ENCODE measurements around the gene KCNK4. TPM values are rescaled to one million over a fixed set of nuclear protein-coding genes. Genes with fewer than 3 reads are reported as not detected.
"Not testable (repeated sequence)": the region's sequence is repeated elsewhere in the genome, so short reads cannot be mapped to it uniquely, and the experiment has no call there.

The KCNK4 gene
- total RNA-seq, 1 experiment from 2014 or later, result 0.26 TPM

DNA sequence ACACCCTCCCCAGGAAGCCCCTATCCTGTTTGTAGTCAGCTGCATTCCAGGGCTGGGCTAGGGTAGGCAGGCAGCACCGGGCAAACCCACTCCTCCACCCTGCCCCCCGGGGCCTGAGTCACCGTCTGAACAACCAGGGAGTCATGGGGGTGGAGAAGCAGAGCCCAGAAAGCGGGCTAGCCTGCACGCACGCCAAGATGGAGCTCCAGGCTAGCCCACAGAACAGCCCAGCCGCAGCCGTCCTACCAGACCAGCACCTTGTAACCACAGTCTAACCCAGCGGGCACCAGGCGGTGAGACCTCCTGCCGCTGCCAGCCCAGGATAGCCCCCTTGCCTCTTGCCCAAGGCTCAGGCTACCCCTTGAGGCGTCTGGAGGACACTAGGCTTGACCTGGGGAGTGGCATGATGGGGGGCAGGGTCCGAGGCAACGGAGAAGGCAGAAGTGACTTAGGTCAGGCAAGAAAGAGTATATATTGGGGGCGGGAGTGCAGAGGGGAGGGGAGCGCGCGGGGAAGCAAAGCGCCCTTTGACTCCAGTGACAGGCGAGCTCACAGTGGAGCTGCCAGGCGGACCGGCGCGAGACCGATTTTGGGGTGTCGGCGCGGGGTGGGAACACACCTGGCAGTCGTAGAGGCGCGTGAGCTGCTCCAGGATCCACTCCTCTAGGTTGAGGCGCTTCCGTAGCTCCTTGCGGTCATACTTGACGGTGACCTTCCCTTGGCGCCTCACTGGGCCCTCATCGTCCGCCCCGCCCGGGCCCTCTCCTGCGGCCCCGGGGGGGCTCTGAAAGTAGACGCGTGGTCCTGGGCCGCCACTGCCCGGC, 45.1 kb upstream of the KCNK4 start:
- peak overlapping the region; percentile 92 for H3K27ac ChIP-seq (ENCODE audit: low read depth, low read length, poor library complexity, severe bottlenecking)

GRCh38 chr11:64246621-64246870, 44.6 kb upstream of the KCNK4 start:
- H3K27me3 ChIP-seq (replicated peaks; ENCODE audit: insufficient read depth, low read depth, low read length, poor library complexity); DNase-seq (ENCODE audit: low spot score); POLR2A ChIA-PET (ENCODE audit: low non-redundant PET); H3K9me3 ChIP-seq (ENCODE audit: low read depth, low read length, poor library complexity, severe bottlenecking); BruUV-seq (replicated peaks): not testable (repeated sequence)
- peaks cover 32% of the 10 kb centered on the region for H3K4me1 ChIP-seq (ENCODE audit: insufficient read depth, low read length, poor library complexity, severe bottlenecking)
- intact Hi-C loops (cut with micrococcal nuclease; ENCODE audit: unreplicated experiment), result loop anchor here (5.0 kb wide), 1 partner anchor 39 kb away; the partner anchor contains the start of gene FERMT3
- H3K36me3 ChIP-seq (ENCODE audit: insufficient read depth, low read length, poor library complexity, severe bottlenecking), result peaks cover 12% of the 10 kb centered on the region
- CTCF ChIA-PET, result interaction anchor here (0.6 kb wide), 1 partner anchor 42 kb away, joined by 3 read pairs; no protein-coding TSS in a partner anchor
- peak overlapping the region; percentile 92 for H3K27ac ChIP-seq (ENCODE audit: low read depth, low read length, poor library complexity, severe bottlenecking)
- H3K4me3 ChIP-seq (ENCODE audit: low read depth, low read length, poor library complexity, severe bottlenecking), result peak overlapping the region; percentile 99

More for the DNA sequence above, 45.1 kb upstream of the KCNK4 start:
- intact Hi-C loops (cut with micrococcal nuclease; ENCODE audit: unreplicated experiment), result loop anchor here (5.0 kb wide), 1 partner anchor 39 kb away; the partner anchor contains the start of gene FERMT3
- POLR2A ChIA-PET (ENCODE audit: low non-redundant PET), result interaction anchor here (0.5 to 0.7 kb wide), 2 partner anchors 60 to 96 kb away, joined by 3 to 4 read pairs; partner anchors contain the start of gene STIP1
- H3K4me3 ChIP-seq (ENCODE audit: low read depth, low read length, poor library complexity, severe bottlenecking), result peak overlapping the region; percentile 99
- peaks cover 12% of the 10 kb centered on the region for H3K36me3 ChIP-seq (ENCODE audit: insufficient read depth, low read length, poor library complexity, severe bottlenecking)
- peak; percentile 84 for DNase-seq (ENCODE audit: low spot score)
- H3K4me1 ChIP-seq (ENCODE audit: insufficient read depth, low read length, poor library complexity, severe bottlenecking), result peaks cover 32% of the 10 kb centered on the region
- no peaks in the 10 kb centered on the region for H3K27me3 ChIP-seq (replicated peaks; ENCODE audit: insufficient read depth, low read depth, low read length, poor library complexity)
- no TSS peak for BruUV-seq (replicated peaks)
- CTCF ChIA-PET, result interaction anchor here (0.5 to 1.6 kb wide), 2 partner anchors 41 to 109 kb away, joined by 3 to 4 read pairs; no protein-coding TSS in a partner anchor
- no peak for TF ChIP-seq CTCF (conservative IDR thresholded peaks at IDR 0.05; ENCODE audit: low read depth, low read length)
- TF ChIP-seq EZH2 (IDR thresholded peaks at IDR 0.05; ENCODE audit: borderline replicate concordance, low read depth, low read length, poor library complexity, severe bottlenecking), result no peak
- H3K9me3 ChIP-seq (ENCODE audit: low read depth, low read length, poor library complexity, severe bottlenecking), result no peaks in the 10 kb centered on the region

- BruUV-seq (replicated peaks), result no TSS peak
- Histone ChIP-seq H3K36me3 (ENCODE audit: insufficient read depth, low read length, poor library complexity, severe bottlenecking) (peaks cover 12% of the 10 kb centered on the region), H3K27me3 (replicated peaks; ENCODE audit: insufficient read depth, low read depth, low read length, poor library complexity) (no peaks in the 10 kb centered on the region), H3K4me1 (ENCODE audit: insufficient read depth, low read length, poor library complexity, severe bottlenecking) (peaks cover 32% of the 10 kb centered on the region), H3K9me3 (ENCODE audit: low read depth, low read length, poor library complexity, severe bottlenecking) (no peaks in the 10 kb centered on the region), H3K27ac (ENCODE audit: low read depth, low read length, poor library complexity, severe bottlenecking) (peak within 1 kb of the TSS; percentile 92), H3K4me3 (ENCODE audit: low read depth, low read length, poor library complexity, severe bottlenecking) (peak within 1 kb of the TSS; percentile 99)
- intact Hi-C loops (cut with micrococcal nuclease; ENCODE audit: unreplicated experiment), result loop anchor here (5.0 kb wide), 1 partner anchor 40 kb away; the partner anchor contains the start of gene FERMT3
- POLR2A ChIA-PET (ENCODE audit: low non-redundant PET), result no interaction called here
- CTCF ChIA-PET, result interaction anchor here (0.6 kb wide), 1 partner anchor 43 kb away, joined by 3 read pairs; no protein-coding TSS in a partner anchor
- TF ChIP-seq CTCF (conservative IDR thresholded peaks at IDR 0.05; ENCODE audit: low read depth, low read length), result no peak
- no peak for TF ChIP-seq EZH2 (IDR thresholded peaks at IDR 0.05; ENCODE audit: borderline replicate concordance, low read depth, low read length, poor library complexity, severe bottlenecking)
- peak; percentile 95 for DNase-seq (ENCODE audit: low spot score)
Measured at GRCh38 chr11:64246871-64247728, 44.0 kb upstream of the KCNK4 start, which contains the start of gene PPP1R14B. TSS of gene PPP1R14B (minus strand) at chr11:64246943. CDS start at chr11:64246673, 270 bp downstream.

All from A673 (cell line).